Measurements from ENCODE around the gene FOXP1. TPM values are rescaled to one million over a fixed set of nuclear protein-coding genes. Genes with fewer than 3 reads are reported as not detected.

Gene FOXP1
- total and polyA plus RNA-seq, 9 of the 15 experiments (the other 6 are each of a cell fraction or from before 2014, with no cell fraction given): 7.7 to 34.5 (median 13.7) TPM

GRCh38 chr3:71417791-71418190 is 165.7 kb downstream of the FOXP1 start:
- H3K36me3 ChIP-seq (ENCODE audit: control insufficient read depth, insufficient read depth, low read length): no peaks in the 10 kb centered on the region
- H3K27ac ChIP-seq (ENCODE audit: extremely low read depth, low read depth, low read length): no peak overlapping the region
- intact Hi-C loops (cut with micrococcal nuclease): loop anchor here (2.0 to 5.0 kb wide), 2 partner anchors 93 to 165 kb away; partner anchors contain the start of gene FOXP1
- H2AFZ ChIP-seq (ENCODE audit: low read depth, low read length): peak overlapping the region; percentile 76; the same call in 1 of the 2 replicates
- ATAC-seq (no peak), DNase-seq (ENCODE audit: extremely low read depth in 1 of 4, low spot score in 3 of 4) (no peak), FAIRE-seq (no peak)
- H3K79me2 ChIP-seq (ENCODE audit: control insufficient read depth, insufficient read depth, low read length): no peaks in the 10 kb centered on the region
- 43% methylated on average over 6 of the region's 6 CpGs for WGBS (ENCODE audit: insufficient coverage, low coverage, missing lambda C conversion rate)
- peaks cover 0 to 2% of the 10 kb centered on the region in 2 experiments; a peak in 2 of 5 replicates for H3K4me1 ChIP-seq (replicated peaks in 1 of 2; ENCODE audit: control insufficient read depth in 2 of 2, insufficient read depth in 2 of 2, low read length in 2 of 2)
- H3K9me1 ChIP-seq (ENCODE audit: control insufficient read depth, insufficient read depth, low read length): no peaks in the 10 kb centered on the region
- in situ Hi-C loops (cut with MboI): no loop called here
- no TSS peak for BruUV-seq (replicated peaks)
- H3K4me3 ChIP-seq: no peak overlapping the region
- POLR2A ChIA-PET: interaction anchor here (0.7 to 1.9 kb wide), 3 partner anchors 8 to 38 kb away, joined by 3 to 5 read pairs (median 4); no protein-coding TSS in a partner anchor
- H3K9ac ChIP-seq (ENCODE audit: insufficient read depth in 1 of 2, low read depth in 2 of 2, low read length in 2 of 2): no peak overlapping the region
- no peaks in the 10 kb centered on the region for H3K27me3 ChIP-seq (ENCODE audit: control insufficient read depth in 2 of 2, insufficient read depth in 2 of 2, low read length in 2 of 2)
- CTCF ChIA-PET (ENCODE audit: low intra/inter-chr PET ratio): no interaction called here
- no peaks in the 10 kb centered on the region for H4K20me1 ChIP-seq (replicated peaks; ENCODE audit: control insufficient read depth, insufficient read depth, low read length)
- no peak overlapping the region for H3K4me2 ChIP-seq (ENCODE audit: insufficient read depth, low read length)
- H3K9me3 ChIP-seq (replicated peaks; ENCODE audit: control insufficient read depth, insufficient read depth, low read depth, low read length): no peaks in the 10 kb centered on the region
- TF ChIP-seq KLF6 (CRISPR knock-in tag; IDR thresholded peaks at IDR 0.05; ENCODE audit: borderline replicate concordance) (no peak), E2F5 (CRISPR knock-in tag; IDR thresholded peaks at IDR 0.05) (no peak), ZNF212 (CRISPR knock-in tag; IDR thresholded peaks at IDR 0.05) (no peak), ATF2 (CRISPR knock-in tag; IDR thresholded peaks at IDR 0.05) (no peak), HIVEP1 (CRISPR knock-in tag; IDR thresholded peaks at IDR 0.05) (no peak), NR2C2 (CRISPR knock-in tag; IDR thresholded peaks at IDR 0.05) (no peak), NR2C2 (tag; IDR thresholded peaks at IDR 0.05) (no peak), BRD9 (IDR thresholded peaks at IDR 0.05; ENCODE audit: low read depth, partially characterized antibody) (no peak), ZNF507 (tag; conservative IDR thresholded peaks at IDR 0.05) (no peak), MEF2D (tag; conservative IDR thresholded peaks at IDR 0.05; ENCODE audit: low read depth) (no peak), CREB3 (tag; conservative IDR thresholded peaks at IDR 0.05; ENCODE audit: low read depth) (no peak), ZNF518B (CRISPR knock-in tag; IDR thresholded peaks at IDR 0.05) (no peak), DEAF1 (CRISPR knock-in tag; IDR thresholded peaks at IDR 0.05) (no peak), MIER1 (IDR thresholded peaks at IDR 0.05; ENCODE audit: low read depth) (no peak)
